Measurements from ENCODE around the gene RARS1. TPM values are rescaled to one million over a fixed set of nuclear protein-coding genes. Genes with fewer than 3 reads are reported as not detected.
"Not testable (repeated sequence)": the region's sequence is repeated elsewhere in the genome, so short reads cannot be mapped to it uniquely, and the experiment has no call there.

The RARS1 gene
- total RNA-seq, 1 donor, result 248 TPM

- TF ChIP-seq CTCF (IDR thresholded peaks at IDR 0.05; ENCODE audit: insufficient read depth, low read depth, low read length), result no peak
- no peak for DNase-seq (ENCODE audit: low read depth)
- H3K4me3 ChIP-seq (ENCODE audit: low read depth, low read length), result no peak overlapping the region
These were observed 44.4 kb downstream of the RARS1 start for GRCh38 chr5:168530621-168531150.

GRCh38 chr5:168531191-168531590 is 44.9 kb downstream of the RARS1 start:
- TF ChIP-seq CTCF (IDR thresholded peaks at IDR 0.05; ENCODE audit: insufficient read depth, low read depth, low read length), result no peak
- DNase-seq (ENCODE audit: low read depth), result no peak
- no peak overlapping the region for H3K4me3 ChIP-seq (ENCODE audit: low read depth, low read length)

GRCh38 chr5:168531987-168532864 is 46.0 kb downstream of the RARS1 start:
- TF ChIP-seq CTCF (IDR thresholded peaks at IDR 0.05; ENCODE audit: insufficient read depth, low read depth, low read length), result no peak
- H3K4me3 ChIP-seq (ENCODE audit: low read depth, low read length), result no peak overlapping the region
- no peak for DNase-seq (ENCODE audit: low read depth)

GRCh38 chr5:168534351-168534750 is 48.1 kb downstream of the RARS1 start:
- not testable (repeated sequence) for DNase-seq (ENCODE audit: low read depth); H3K4me3 ChIP-seq (ENCODE audit: low read depth, low read length)

- TF ChIP-seq CTCF (IDR thresholded peaks at IDR 0.05; ENCODE audit: insufficient read depth, low read depth, low read length), result no peak
- no peak for DNase-seq (ENCODE audit: low read depth)
- no peak overlapping the region for H3K4me3 ChIP-seq (ENCODE audit: low read depth, low read length)
These were observed 50.9 kb downstream of the RARS1 start for GRCh38 chr5:168537176-168537575.

- no peak overlapping the region for H3K4me3 ChIP-seq (ENCODE audit: low read depth, low read length)
- no peak for TF ChIP-seq CTCF (IDR thresholded peaks at IDR 0.05; ENCODE audit: insufficient read depth, low read depth, low read length)
- no peak for DNase-seq (ENCODE audit: low read depth)
These were observed 63.3 kb downstream of the RARS1 start for GRCh38 chr5:168549554-168549953.

- no peak for TF ChIP-seq CTCF (IDR thresholded peaks at IDR 0.05; ENCODE audit: insufficient read depth, low read depth, low read length)
- no peak overlapping the region for H3K4me3 ChIP-seq (ENCODE audit: low read depth, low read length)
- DNase-seq (ENCODE audit: low read depth), result no peak
These were observed 64.4 kb downstream of the RARS1 start for GRCh38 chr5:168550656-168551055.
